H1 (cell line): ENCODE measurements around the gene NBEA. TPM values are rescaled to one million over a fixed set of nuclear protein-coding genes. Genes with fewer than 3 reads are reported as not detected.

Source experiments
- CTCF ChIA-PET: fragments of 300-600 bp; sonication (Branson Sonifier 250); formaldehyde crosslinking; loops from one replicate; lab custom pipeline; 2021; ENCODE audit not compliant: partially characterized antibody; lab: Charles Lee
- POLR2A ChIA-PET: fragments of 300-600 bp; sonication (Branson Sonifier 250); formaldehyde crosslinking; loops from one replicate; lab custom pipeline; 2021; ENCODE audit warnings: inconsistent platforms; ENCODE audit not compliant: partially characterized antibody; lab: Charles Lee
- DNase-seq, 2 experiments: peaks; one replicate each; pipeline versions ENCODE4 v3.0.0 to v3.0.0-alpha.2; 2010 to 2022; ENCODE audit warnings: low spot score in 2 of 2, low read depth in 1 of 2, mixed read lengths in 1 of 2
- FAIRE-seq: peaks from 2 replicates; lab custom pipeline; 2011; peaks lifted over from hg19 to GRCh38; lab: Jason Lieb, UNC
- H2AFZ ChIP-seq: 2 replicates; pipeline ENCODE4 v1.8.1; 2012; ENCODE audit warnings: low read length, inconsistent platforms
- H2AK5ac ChIP-seq: 2 replicates; pipeline ENCODE4 v1.6.1; 2013; ENCODE audit warnings: low read depth, low read length
- H2BK120ac ChIP-seq: replicated peaks from 2 replicates; pipeline ENCODE3; 2013; ENCODE audit warnings: low read depth, low read length, inconsistent platforms
- H2BK12ac ChIP-seq: 2 replicates; pipeline ENCODE4 v1.6.1; 2013; ENCODE audit warnings: low read depth, low read length
- H2BK15ac ChIP-seq: 2 replicates; pipeline ENCODE4 v1.6.1; 2013; ENCODE audit warnings: low read length
- H2BK20ac ChIP-seq: 2 replicates; pipeline ENCODE4 v1.6.1; 2013; ENCODE audit warnings: low read length
- H2BK5ac ChIP-seq: 2 replicates; pipeline ENCODE4 v1.6.1; 2013; ENCODE audit warnings: low read depth, low read length
- H3K14ac ChIP-seq: 2 replicates; pipeline ENCODE4 v1.6.1; 2013; ENCODE audit warnings: inconsistent platforms; ENCODE audit not compliant: insufficient read length
- H3K18ac ChIP-seq: 2 replicates; pipeline ENCODE4 v1.6.1; 2013; ENCODE audit warnings: low read length; ENCODE audit errors: extremely low read depth
- H3K23ac ChIP-seq: 2 replicates; pipeline ENCODE4 v1.6.1; 2013; ENCODE audit warnings: inconsistent platforms; ENCODE audit not compliant: insufficient read length
- H3K23me2 ChIP-seq: 2 replicates; pipeline ENCODE4 v1.6.1; 2013; ENCODE audit warnings: low read depth, low read length
- H3K27ac ChIP-seq: 2 replicates; pipeline ENCODE4 v1.6.1; 2011; ENCODE audit warnings: low read depth, low read length, inconsistent platforms
- H3K27me3 ChIP-seq, 4 experiments: replicated peaks in 1 of 4; 1 replicate in 1 of 4; 2 replicates in 3 of 4; pipeline versions ENCODE4 v1.6.1 to v1.8.1; 2011 to 2013; ENCODE audit warnings: low read length in 3 of 4, mild to moderate bottlenecking in 3 of 4, inconsistent platforms in 2 of 4, mixed read lengths in 2 of 4, moderate library complexity in 1 of 4; ENCODE audit not compliant: control insufficient read depth in 3 of 4, insufficient read depth in 3 of 4; ENCODE audit errors: extremely low read depth in 1 of 4
- H3K36me3 ChIP-seq, 4 experiments: 2 replicates each; pipeline versions ENCODE4 v1.6.1 to v1.8.1; 2011 to 2013; ENCODE audit warnings: mild to moderate bottlenecking in 4 of 4, low read length in 3 of 4, moderate library complexity in 2 of 4, control low read depth in 1 of 4, inconsistent platforms in 1 of 4; ENCODE audit not compliant: insufficient read depth in 4 of 4, control insufficient read depth in 2 of 4
- H3K4ac ChIP-seq: replicated peaks from 2 replicates; pipeline ENCODE3; 2013; ENCODE audit warnings: low read length, low read depth, mixed read lengths, inconsistent platforms; ENCODE audit not compliant: insufficient read length
- H3K4me1 ChIP-seq, 4 experiments: replicated peaks in 1 of 4; 1 replicate in 1 of 4; 2 replicates in 3 of 4; pipeline versions ENCODE4 v1.6.1 to v1.8.1; 2011 to 2013; ENCODE audit warnings: low read length in 3 of 4, inconsistent platforms in 2 of 4, mixed read lengths in 1 of 4; ENCODE audit not compliant: insufficient read depth in 4 of 4, control insufficient read depth in 3 of 4
- H3K4me2 ChIP-seq, 2 experiments: 2 replicates each; pipeline versions ENCODE4 v1.6.1 to v1.8.1; 2011 to 2013; ENCODE audit warnings: low read depth in 2 of 2, low read length in 2 of 2, control low read depth in 1 of 2, inconsistent platforms in 1 of 2, mild to moderate bottlenecking in 1 of 2; ENCODE audit not compliant: insufficient read depth in 1 of 2
- H3K4me3 ChIP-seq, 4 experiments: fragments of 200-600, 300-600 bp in 1 of 4; sonication (generic), shearing (Covaris generic), sonication (Bioruptor Twin) in 1 of 4; 2 replicates each; pipeline versions ENCODE4 v1.5.1 to v1.8.1; 2011 to 2016; ENCODE audit warnings: low read length in 4 of 4, low read depth in 3 of 4, control low read depth in 2 of 4, inconsistent platforms in 2 of 4, mild to moderate bottlenecking in 2 of 4, mixed read lengths in 1 of 4, moderate library complexity in 1 of 4; ENCODE audit not compliant: insufficient read depth in 2 of 4; ENCODE audit errors: extremely low read depth in 1 of 4
- H3K56ac ChIP-seq: replicated peaks from 2 replicates; pipeline ENCODE3; 2013; ENCODE audit warnings: low read depth, mild to moderate bottlenecking, mixed read lengths, low read length, inconsistent platforms; ENCODE audit not compliant: insufficient read length
- H3K79me1 ChIP-seq: 2 replicates; pipeline ENCODE4 v1.6.1; 2013; ENCODE audit warnings: low read depth, low read length, control low read depth
- H3K79me2 ChIP-seq, 2 experiments: 2 replicates each; pipeline versions ENCODE4 v1.6.1 to v1.8.1; 2012 to 2013; ENCODE audit warnings: low read length in 2 of 2, mild to moderate bottlenecking in 2 of 2, inconsistent platforms in 1 of 2; ENCODE audit not compliant: insufficient read depth in 2 of 2, control insufficient read depth in 1 of 2
- H3K9ac ChIP-seq, 4 experiments: replicated peaks in 1 of 4; 1 replicate in 1 of 4; 2 replicates in 3 of 4; pipeline versions ENCODE4 v1.6.1 to v1.8.1; 2011 to 2013; ENCODE audit warnings: low read depth in 3 of 4, low read length in 3 of 4, control low read depth in 2 of 4, mild to moderate bottlenecking in 2 of 4, moderate library complexity in 2 of 4, inconsistent platforms in 1 of 4; ENCODE audit errors: extremely low read depth in 1 of 4
- H3K9me3 ChIP-seq, 2 experiments: 2 replicates each; pipeline versions ENCODE4 v1.6.1 to v1.8.1; 2012 to 2013; ENCODE audit warnings: mild to moderate bottlenecking in 2 of 2, moderate library complexity in 2 of 2, control low read depth in 1 of 2, inconsistent platforms in 1 of 2, low read depth in 1 of 2, low read length in 1 of 2, mixed read lengths in 1 of 2; ENCODE audit not compliant: insufficient read depth in 2 of 2
- H4K20me1 ChIP-seq, 2 experiments: replicated peaks in 1 of 2; 2 replicates each; pipeline versions ENCODE3 to v1.8.1; 2011 to 2013; ENCODE audit warnings: inconsistent platforms in 2 of 2, low read length in 2 of 2, mild to moderate bottlenecking in 1 of 2; ENCODE audit not compliant: insufficient read depth in 2 of 2, control insufficient read depth in 1 of 2
- H4K5ac ChIP-seq: 2 replicates; pipeline ENCODE4 v1.6.1; 2013; ENCODE audit warnings: low read length, low read depth, mixed read lengths, inconsistent platforms; ENCODE audit not compliant: insufficient read length
- H4K8ac ChIP-seq: 2 replicates; pipeline ENCODE4 v1.8.0; 2013; ENCODE audit warnings: mild to moderate bottlenecking, moderate library complexity, low read length, inconsistent platforms; ENCODE audit not compliant: insufficient read depth; ENCODE audit errors: extremely low read depth
- H4K91ac ChIP-seq: replicated peaks from 2 replicates; pipeline ENCODE3; 2013; ENCODE audit warnings: low read length, mixed read lengths, inconsistent platforms; ENCODE audit not compliant: insufficient read length
- CBX5 ChIP-seq: fragments of 300-800, 300-1000 bp; sonication (generic); IDR thresholded peaks from 2 replicates; pipeline ENCODE4 v1.7.1; 2016; ENCODE audit warnings: antibody characterized with exemption, low read length, low read depth
- HDAC2 ChIP-seq, 2 experiments: fragments of 300-600 bp in 1 of 2; sonication (generic) in 1 of 2; IDR thresholded peaks; 2 replicates each; pipeline ENCODE4 v1.6.1; 2011 to 2012; ENCODE audit warnings: low read depth in 2 of 2, low read length in 2 of 2, mild to moderate bottlenecking in 2 of 2, moderate library complexity in 2 of 2, borderline replicate concordance in 1 of 2, inconsistent platforms in 1 of 2
- MAFK ChIP-seq: IDR thresholded peaks from 2 replicates; pipeline ENCODE4 v1.6.1; 2012; ENCODE audit warnings: low read depth, mild to moderate bottlenecking, improper control_type of control experiment, low read length
- POU5F1 ChIP-seq: IDR thresholded peaks from 2 replicates; pipeline ENCODE4 v1.6.1; 2011; ENCODE audit warnings: low read depth, mild to moderate bottlenecking, low read length, moderate library complexity
- RAD21 ChIP-seq, 2 experiments: IDR thresholded peaks in 1 of 2; conservative IDR thresholded peaks in 1 of 2; 2 replicates each; pipeline ENCODE4 v1.6.1; 2011; ENCODE audit warnings: low read depth in 2 of 2, low read length in 2 of 2, improper control_type of control experiment in 1 of 2, inconsistent platforms in 1 of 2, mild to moderate bottlenecking in 1 of 2, moderate library complexity in 1 of 2
- SAP30 ChIP-seq: fragments of 300-600 bp; sonication (generic); IDR thresholded peaks from 2 replicates; pipeline ENCODE4 v1.7.1; 2012; ENCODE audit warnings: low read length, moderate library complexity, mild to moderate bottlenecking, inconsistent platforms; ENCODE audit not compliant: insufficient read depth, insufficient replicate concordance
- SP4 ChIP-seq: IDR thresholded peaks from 2 replicates; pipeline ENCODE4 v1.6.1; 2012; ENCODE audit warnings: low read length, inconsistent platforms
- TAF7 ChIP-seq: optimal IDR thresholded peaks from 2 replicates; pipeline ENCODE3; 2011; ENCODE audit warnings: low read depth, mild to moderate bottlenecking, inconsistent platforms, low read length, moderate library complexity, borderline replicate concordance
- WGBS, 2 experiments: shearing (Covaris generic) in 1 of 2; methylation state at CpG; one replicate each; pipeline versions ENCODE4 v1.1.6 to v1.1.7; 2013 to 2015; ENCODE audit warnings: low lambda C conversion rate in 2 of 2, mixed read lengths in 2 of 2, inconsistent platforms in 1 of 2, low coverage in 1 of 2, missing lambda C conversion rate in 1 of 2; ENCODE audit not compliant: insufficient replicate concordance in 2 of 2, insufficient coverage in 1 of 2, insufficient read length in 1 of 2; ENCODE audit errors: extremely low coverage in 1 of 2, missing lambda C conversion rate in 1 of 2; 5-methylcytosine and 5-hydroxymethylcytosine counted together
- polyA plus RNA-seq, 7 experiments: library from polyadenylated mRNA; depleted of rRNA in 3 of 7; stranded (reverse) in 5 of 7; unstranded in 2 of 7; fragments of >200 nt in 5 of 7; fragments of 200-250 nt in 2 of 7; gene quantifications; 1 replicate in 5 of 7; 2 replicates in 1 of 7; 4 replicates in 1 of 7; pipeline versions ENCODE4 v1.2.1 to v1.2.3, GENCODE V29; 2011 to 2013; ENCODE audit warnings: missing spikeins in 2 of 7, mixed read lengths in 2 of 7
- total RNA-seq: library from RNA; stranded (reverse); fragmentation: NEBNext Ultra II Directional; extraction: Animal tissue kit (Norgen Biotek cat#: 25700); gene quantifications from 2 replicates; pipeline ENCODE4 v1.2.1, GENCODE V29; 2021
- TF ChIP-seq, protein P1 (sequence below): IDR thresholded peaks from 2 replicates; pipeline ENCODE4 v1.6.1; 2012; ENCODE audit warnings: low read length, inconsistent platforms

The NBEA gene
- total and polyA plus RNA-seq, 2 of the 8 experiments (the other 6 are each of a cell fraction or from before 2014, with no cell fraction given): 14.2 to 21.5 TPM

DNA sequence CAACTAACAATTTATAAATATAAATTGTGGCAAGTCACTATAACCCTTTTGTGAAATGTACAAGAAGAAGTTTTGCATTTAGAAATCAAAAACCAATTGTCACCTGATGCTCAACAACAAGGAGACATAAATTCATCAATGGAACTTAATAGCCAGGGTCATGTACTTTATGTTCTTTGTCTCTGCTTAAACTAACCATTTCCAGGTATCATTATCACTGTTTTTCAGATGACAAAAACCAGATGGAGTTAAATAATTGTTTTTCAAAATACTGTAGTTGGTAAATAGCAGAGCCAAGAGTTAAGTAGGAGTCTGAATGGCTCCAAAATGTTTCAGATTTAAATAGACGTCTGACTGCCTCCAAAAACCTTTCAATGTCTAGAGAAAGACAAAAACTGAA lies 606.7 kb downstream of the NBEA start:
- no peak overlapping the region for H4K8ac ChIP-seq
- no peak for DNase-seq
- no peak overlapping the region for H2AK5ac ChIP-seq
- no peak overlapping the region for H3K14ac ChIP-seq
- no peak overlapping the region for H2AFZ ChIP-seq
- no peak overlapping the region for H2BK12ac ChIP-seq
- H3K9me3 ChIP-seq: no peaks in the 10 kb centered on the region
- H3K36me3 ChIP-seq: no peaks in the 10 kb centered on the region
- H3K79me2 ChIP-seq: no peaks in the 10 kb centered on the region
- FAIRE-seq: no peak
- no peak overlapping the region for H2BK5ac ChIP-seq
- no peak overlapping the region for H2BK20ac ChIP-seq
- H3K27me3 ChIP-seq: no peaks in the 10 kb centered on the region
- no peaks in the 10 kb centered on the region for H3K4me1 ChIP-seq
- ChIA-PET POLR2A (interaction anchor here (1.3 kb wide), 1 partner anchor 20 kb away, joined by 4 read pairs; no protein-coding TSS in a partner anchor), CTCF (no interaction called here)
- no peak overlapping the region for H3K23ac ChIP-seq
- H3K4me3 ChIP-seq: no peak overlapping the region
- H4K20me1 ChIP-seq: no peaks in the 10 kb centered on the region
- H3K9ac ChIP-seq: no peak overlapping the region
- H2BK120ac ChIP-seq: no peak overlapping the region
- H4K5ac ChIP-seq: no peak overlapping the region
- no peak overlapping the region for H3K27ac ChIP-seq
- no peak overlapping the region for H3K4ac ChIP-seq
- H3K23me2 ChIP-seq: no peaks in the 10 kb centered on the region
- H3K56ac ChIP-seq: no peak overlapping the region
- no peak overlapping the region for H3K18ac ChIP-seq
- H3K79me1 ChIP-seq: no peaks in the 10 kb centered on the region
- 92% methylated on average over 1 of the region's 1 CpG; no CpG with 5 or more reads in 1 of the 2 experiments for WGBS, 2 experiments
- H4K91ac ChIP-seq: no peak overlapping the region
- no peak overlapping the region for H2BK15ac ChIP-seq
- no peak overlapping the region for H3K4me2 ChIP-seq
- no peak for TF ChIP-seq TAF7
- TF ChIP-seq RAD21 (IDR thresholded peaks at IDR 0.05 in 1 of 2, conservative IDR thresholded peaks at IDR 0.05 in 1 of 2; ENCODE audit: low read depth in 2 of 2, low read length in 2 of 2): no peak
- TF ChIP-seq POU5F1: no peak
- no peak for TF ChIP-seq SP4
- TF ChIP-seq MAFK: no peak
- TF ChIP-seq CBX5: no peak
- TF ChIP-seq HDAC2 (IDR thresholded peaks at IDR 0.05; ENCODE audit: borderline replicate concordance in 1 of 2, low read depth in 2 of 2, low read length in 2 of 2): no peak
- TF ChIP-seq, protein P1, sequence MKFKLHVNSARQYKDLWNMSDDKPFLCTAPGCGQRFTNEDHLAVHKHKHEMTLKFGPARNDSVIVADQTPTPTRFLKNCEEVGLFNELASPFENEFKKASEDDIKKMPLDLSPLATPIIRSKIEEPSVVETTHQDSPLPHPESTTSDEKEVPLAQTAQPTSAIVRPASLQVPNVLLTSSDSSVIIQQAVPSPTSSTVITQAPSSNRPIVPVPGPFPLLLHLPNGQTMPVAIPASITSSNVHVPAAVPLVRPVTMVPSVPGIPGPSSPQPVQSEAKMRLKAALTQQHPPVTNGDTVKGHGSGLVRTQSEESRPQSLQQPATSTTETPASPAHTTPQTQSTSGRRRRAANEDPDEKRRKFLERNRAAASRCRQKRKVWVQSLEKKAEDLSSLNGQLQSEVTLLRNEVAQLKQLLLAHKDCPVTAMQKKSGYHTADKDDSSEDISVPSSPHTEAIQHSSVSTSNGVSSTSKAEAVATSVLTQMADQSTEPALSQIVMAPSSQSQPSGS: no peak
- no peak for TF ChIP-seq SAP30
